HG03045 (cell line): ENCODE results near the gene STIM1.
"Not testable (repeated sequence)": the region's sequence is repeated elsewhere in the genome, so short reads cannot be mapped to it uniquely, and the experiment has no call there.

Experiments used
- ATAC-seq: cut with Tn5 transposase; IDR thresholded peaks from one replicate; pipeline ENCODE4 v1.9.1; 2021; ENCODE audit warnings: mild to moderate bottlenecking, moderate library complexity; ENCODE audit not compliant: unreplicated experiment

Gene STIM1

DNA sequence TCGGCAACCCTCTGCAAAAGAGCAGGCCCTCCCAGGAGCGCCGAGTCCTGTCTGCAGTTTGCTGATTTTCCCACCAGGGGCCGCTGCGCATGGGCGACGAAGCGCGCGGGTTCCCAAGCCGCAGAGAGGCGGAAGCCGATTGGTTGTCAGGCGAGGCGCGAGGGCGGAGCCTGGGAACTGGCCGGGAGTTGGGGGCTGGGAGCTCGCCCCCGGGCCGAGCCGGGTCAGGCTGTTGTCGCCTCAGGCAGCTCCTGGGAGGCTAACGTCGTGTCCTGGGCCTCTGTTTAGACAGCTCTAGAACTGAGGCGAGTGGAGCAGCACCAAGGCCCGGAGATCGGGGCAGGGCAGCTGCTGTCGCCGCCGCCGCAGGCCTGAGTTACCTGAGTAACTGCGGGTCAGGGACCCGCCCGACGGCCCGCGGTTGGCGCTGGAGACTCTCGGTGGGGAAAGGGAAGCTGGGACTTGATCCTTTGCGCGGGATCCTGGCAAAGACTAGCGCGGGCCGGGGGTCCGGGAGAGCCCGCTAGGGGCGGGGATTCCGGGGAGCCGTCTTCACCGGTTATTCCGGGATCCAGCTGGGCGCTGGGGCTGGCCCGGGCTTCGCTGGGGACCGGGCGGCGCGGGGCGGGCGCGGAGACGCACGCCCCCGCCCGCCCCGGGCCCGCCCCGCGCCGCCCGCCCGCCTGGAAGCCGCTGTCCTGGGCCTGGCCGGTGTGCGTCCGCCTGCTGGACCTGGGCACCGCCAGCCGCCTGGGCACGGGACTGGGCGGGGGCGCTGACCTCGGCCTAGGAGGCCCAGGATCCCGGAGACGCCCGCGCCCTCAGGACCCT, at the start of gene STIM1:
STIM1 (plus strand) TSS at position 688 of the 831 bp plus-strand sequence. CDS start 607 bp downstream, outside the sequence.
- ATAC-seq, result peak; percentile 67

DNA sequence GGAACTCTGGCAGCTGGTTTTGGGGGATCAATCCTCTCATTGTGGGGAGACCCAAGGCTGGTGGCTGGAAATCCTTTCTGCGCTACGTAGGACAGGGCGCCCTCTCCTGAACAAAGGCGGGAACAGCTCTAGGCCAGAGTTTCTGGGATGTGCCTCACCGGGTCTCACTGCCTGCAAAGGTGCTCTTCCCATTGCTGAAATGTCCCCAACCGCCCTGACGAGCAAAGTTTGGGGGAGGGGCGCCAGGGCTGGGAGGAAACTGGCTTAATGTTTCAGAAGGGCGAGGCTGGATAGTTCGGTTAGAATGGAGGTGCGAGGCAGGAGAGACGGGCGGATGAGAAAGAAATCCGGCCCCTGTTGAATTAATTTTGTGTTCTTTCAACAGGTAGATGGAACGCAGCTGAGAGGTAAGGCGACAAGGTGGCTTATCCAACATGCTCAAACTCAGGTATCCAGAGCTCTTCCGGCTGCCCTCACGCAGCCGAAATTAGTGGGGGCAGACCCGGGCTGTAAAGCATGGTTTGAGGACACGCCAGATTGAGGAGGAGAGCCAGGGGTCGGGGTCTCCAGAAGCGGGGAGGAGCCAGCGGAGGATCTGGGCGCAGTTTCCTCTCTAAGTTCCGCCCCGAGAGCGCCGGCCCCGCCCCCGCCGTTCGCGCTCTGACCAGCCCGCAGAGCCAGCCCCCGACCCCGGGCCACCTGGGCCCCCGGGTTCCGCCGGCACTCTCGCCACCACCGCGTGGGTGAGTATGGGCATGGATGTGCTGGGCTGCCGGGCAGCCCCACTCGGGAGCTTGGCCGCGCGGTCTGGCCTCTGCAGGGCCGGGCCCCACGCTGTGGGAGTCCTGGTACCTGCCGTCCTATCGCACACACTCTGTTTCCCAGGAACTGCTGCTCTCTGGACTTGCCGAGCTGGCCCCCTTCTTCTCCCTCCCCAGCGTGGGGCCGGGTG, 47.3 kb upstream of the STIM1 start, which contains the start of gene PGAP2:
PGAP2 (plus strand) TSS at position 652 of the 952 bp plus-strand sequence. CDS start 2,700 bp downstream, outside the sequence.
- ATAC-seq, result peak; percentile 64

- peak; percentile 54 for ATAC-seq
Observed at GRCh38 chr11:3808861-3809623, 46.4 kb upstream of the STIM1 start.

DNA sequence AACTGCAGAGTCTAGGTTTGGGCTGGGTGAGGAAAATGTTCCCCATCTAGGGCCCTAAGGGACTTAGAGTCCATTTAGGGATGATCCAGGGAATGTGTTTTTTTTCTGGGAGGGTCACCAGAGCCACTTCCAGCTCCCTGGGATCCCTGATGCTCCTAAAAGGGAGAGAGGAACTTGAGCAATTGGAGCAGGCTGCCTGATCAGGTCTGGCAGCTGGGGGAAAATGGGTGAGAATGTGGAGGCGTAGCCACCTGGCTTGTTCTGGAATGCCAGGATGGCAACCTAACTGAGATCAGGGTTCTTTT, 45.9 kb upstream of the STIM1 start:
- ATAC-seq, result no peak

DNA sequence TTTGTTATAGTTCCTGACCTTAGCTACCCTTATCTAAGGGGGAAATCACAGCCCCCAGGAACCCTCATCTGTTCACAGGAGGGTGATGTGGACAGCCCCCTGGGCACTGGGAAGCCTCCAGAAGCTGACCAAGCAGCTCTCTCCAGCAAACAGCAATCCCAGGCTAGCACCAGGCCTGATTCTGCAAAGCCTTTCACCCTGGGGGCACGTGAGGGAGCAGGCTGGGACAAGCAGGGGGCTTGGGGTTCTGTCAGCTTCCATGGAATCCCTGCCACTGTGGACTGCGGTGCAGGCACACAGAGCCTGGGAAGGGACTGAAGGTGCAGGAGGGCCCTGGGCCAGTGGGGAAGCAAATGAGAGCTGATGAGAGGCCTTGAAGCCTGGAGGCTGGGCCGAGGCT, 45.0 kb upstream of the STIM1 start:
- no peak for ATAC-seq

GRCh38 chr11:3810951-3811350, 44.5 kb upstream of the STIM1 start:
- ATAC-seq, result no peak

DNA sequence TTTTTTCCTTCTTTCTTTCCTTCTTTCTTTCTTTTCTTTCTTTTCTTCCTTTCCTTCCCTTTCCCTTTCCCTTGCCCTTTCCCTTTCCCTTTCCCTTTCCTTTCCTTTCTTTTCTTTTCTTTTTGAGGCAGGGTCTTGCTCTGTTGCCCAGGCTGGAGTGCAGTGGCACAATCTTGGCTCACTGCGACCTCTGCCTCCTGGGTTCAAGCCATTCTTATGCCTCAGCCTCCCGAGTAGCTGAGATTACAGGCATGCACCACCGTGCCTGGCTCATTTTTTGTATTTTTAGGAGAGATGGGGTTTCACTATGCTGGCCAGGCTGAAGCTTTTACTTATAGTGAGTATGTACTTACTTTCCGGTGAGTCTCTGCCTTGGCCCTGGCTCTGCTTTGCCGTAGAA, 40.6 kb upstream of the STIM1 start:
- not testable (repeated sequence) for ATAC-seq

- no peak for ATAC-seq
Observed at GRCh38 chr11:3815845-3816244, 39.6 kb upstream of the STIM1 start.

DNA sequence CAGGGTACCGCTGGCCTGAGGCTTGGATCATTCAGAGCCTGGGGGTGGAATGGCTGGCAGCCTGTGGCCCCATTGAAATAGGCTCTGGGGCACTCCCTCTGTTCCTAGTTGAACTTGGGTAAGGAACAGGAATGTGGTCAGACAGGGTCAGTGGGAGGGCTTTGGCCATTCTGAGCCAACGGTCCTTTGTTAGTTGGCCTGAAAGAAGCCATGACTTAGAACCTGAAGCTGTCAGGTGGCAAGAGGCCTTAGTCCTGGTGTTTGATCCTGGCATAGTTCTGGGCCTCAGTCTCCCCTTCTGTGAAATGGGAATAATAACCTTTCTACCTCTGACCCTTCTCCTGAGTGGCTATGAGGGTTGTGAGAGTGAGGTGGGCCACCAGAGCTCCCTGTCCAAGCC, 38.8 kb upstream of the STIM1 start:
- no peak for ATAC-seq

DNA sequence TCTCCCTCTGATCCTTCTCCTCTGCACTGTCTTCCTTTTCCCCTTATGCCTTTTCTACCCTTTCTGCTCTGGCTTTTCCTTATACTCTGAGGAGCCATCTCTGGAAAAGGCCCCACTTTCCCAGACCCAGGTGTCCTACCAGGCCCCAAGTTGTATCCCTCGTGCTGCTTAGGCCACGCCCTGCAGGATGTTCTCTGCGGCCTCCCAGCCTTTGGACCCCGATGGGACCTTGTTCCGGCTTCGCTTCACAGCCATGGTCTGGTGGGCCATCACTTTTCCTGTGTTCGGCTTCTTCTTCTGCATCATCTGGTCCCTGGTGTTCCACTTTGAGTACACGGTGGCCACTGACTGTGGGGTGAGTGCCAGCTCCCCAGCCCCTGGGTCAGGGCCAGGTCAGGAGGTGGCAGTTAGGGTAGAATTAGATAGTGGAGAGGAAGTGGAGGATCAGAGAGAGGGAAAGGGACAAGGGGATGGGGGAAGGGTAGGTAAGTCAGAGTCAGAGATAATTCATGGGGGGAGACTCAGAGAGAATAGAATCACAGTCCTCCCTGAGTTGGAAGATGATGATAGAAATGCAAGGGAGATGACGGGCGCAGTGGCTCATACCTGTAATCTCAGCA, 38.2 kb upstream of the STIM1 start:
- no peak for ATAC-seq

DNA sequence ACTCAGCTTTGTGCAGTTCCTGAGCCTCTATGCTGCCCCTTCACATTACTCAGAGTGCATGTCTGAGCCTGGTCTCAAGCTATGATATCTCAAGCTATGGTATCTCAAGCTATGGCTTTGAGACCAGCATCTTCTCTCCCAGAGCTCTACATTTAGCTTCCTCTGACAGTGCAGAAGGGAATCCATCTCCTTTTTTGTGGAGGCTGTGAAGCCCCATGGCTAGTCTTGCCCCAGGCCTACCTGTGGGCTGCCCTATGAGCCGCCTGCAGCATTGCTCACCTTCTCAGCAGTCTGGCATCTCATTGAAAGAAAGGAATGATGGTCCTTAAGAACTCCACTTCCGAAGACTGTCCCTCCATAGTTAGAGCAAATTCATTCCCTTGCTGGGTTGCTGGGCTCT, 34.5 kb upstream of the STIM1 start:
- ATAC-seq, result no peak

- ATAC-seq, result no peak
Observed at GRCh38 chr11:3822312-3822711, 33.2 kb upstream of the STIM1 start.

DNA sequence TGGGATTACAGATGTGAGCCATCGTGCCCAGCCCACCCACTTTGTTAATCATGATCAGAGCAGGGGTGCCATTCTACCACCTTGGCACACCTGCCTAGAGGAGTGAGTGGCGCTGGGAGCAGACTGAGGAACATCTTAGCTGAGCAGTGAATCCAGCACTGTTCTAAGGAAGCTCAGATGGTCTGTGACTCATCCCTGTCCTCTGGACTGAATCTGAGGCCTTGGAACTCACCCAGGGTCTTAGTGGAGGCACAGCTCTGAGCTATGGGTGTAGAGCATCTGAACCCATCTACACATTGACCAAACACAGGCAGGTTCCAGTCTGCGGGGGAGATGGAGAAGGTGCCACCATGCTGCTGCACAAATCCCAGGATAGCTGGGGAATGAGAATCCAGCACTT, 32.2 kb upstream of the STIM1 start:
- no peak for ATAC-seq

DNA sequence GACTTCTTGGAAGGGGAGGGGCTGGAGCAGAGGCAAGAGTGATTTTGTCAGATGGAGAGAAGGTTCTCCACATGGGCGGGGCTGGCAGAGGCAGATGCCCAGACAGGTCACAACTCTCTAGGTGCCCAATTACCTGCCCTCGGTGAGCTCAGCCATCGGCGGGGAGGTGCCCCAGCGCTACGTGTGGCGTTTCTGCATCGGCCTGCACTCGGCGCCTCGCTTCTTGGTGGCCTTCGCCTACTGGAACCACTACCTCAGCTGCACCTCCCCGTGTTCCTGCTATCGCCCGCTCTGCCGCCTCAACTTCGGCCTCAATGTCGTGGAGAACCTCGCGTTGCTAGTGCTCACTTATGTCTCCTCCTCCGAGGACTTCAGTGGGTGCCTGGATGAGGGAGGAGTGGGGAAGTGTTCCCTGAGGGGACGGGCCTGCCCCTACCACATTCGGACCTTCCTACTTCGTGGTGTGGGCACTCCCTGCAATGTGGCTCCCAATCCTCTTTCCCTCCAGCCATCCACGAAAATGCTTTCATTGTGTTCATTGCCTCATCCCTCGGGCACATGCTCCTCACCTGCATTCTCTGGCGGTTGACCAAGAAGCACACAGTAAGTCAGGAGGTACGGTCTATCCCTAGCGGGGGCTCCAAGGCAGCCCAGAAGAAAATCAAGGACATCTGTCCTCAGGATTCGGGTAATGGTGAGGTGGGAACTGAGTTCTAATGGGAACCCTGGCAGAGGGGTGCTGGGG, 31.5 kb upstream of the STIM1 start:
- no peak for ATAC-seq

DNA sequence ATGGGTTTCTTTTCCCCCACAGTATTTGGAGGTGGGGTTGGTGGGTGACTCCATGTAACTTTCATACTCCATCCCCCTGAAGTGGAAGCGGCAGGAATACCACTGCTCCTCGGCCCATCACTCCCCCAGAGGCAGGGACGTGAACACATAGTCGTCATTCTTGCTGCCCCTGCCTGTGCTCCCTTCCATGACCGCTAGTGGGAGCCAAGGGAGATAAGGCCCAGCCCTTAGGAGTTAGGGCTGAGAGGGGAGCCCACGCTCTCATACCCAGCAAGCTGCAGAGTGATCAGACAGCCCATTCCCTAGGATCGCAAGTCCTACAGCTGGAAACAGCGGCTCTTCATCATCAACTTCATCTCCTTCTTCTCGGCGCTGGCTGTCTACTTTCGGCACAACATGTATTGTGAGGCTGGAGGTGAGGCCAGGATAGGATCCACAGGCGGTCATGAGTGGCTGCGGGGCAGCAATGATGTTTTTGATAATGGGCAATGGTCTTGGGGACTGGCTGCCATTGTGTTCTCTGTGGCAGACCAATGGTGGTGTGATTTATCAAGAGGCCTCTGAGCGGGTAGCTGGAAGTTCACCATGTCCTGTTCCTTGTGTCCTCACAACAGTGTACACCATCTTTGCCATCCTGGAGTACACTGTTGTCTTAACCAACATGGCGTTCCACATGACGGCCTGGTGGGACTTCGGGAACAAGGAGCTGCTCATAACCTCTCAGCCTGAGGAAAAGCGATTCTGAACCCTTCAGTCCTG, 30.6 kb upstream of the STIM1 start:
- ATAC-seq, result peak; percentile 61

GRCh38 chr11:3825473-3826154, 29.9 kb upstream of the STIM1 start:
- no peak for ATAC-seq

DNA sequence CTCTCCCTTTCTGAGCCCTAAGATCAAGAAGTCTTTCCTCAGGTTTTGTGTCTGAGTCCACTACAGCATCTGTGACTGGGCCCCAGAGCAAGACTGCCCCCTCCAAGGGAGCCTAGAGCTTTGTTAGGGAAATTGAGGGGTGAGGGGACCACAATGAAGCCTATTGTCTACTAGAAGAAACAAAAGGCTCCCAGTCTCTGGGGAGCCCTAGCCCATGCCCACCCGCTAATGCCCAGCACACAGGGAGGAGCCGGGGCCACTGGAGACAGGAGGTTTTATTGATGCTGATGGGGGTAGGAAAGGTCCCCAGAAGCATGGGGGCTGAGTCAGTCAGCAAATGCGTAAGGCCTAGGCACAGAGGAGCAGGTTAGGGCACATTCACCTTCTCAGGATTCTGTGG, 28.7 kb upstream of the STIM1 start:
- ATAC-seq, result no peak

GRCh38 chr11:3827434-3828186, 27.9 kb upstream of the STIM1 start:
- ATAC-seq, result no peak
